Measurements from ENCODE around the gene OR10C1. TPM values are rescaled to one million over a fixed set of nuclear protein-coding genes. Genes with fewer than 3 reads are reported as not detected.
"Not testable (repeated sequence)": the region's sequence is repeated elsewhere in the genome, so short reads cannot be mapped to it uniquely, and the experiment has no call there.

Gene OR10C1
- total and polyA plus RNA-seq, 7 experiments from 2014 or later, result not detected

- H3K9me3 Mint-ChIP-seq, result peaks cover 0 to 7% (median 0%) of the 10 kb centered on the region in 11 donors
- ChIA-PET CTCF (no interaction called here), POLR2A (no interaction called here)
- DNase-seq (no peak), ATAC-seq (no peak)
- Histone ChIP-seq H3K4me1 (ENCODE audit: control insufficient read depth in 2 of 2, insufficient read depth in 2 of 2, low read length in 2 of 2) (no peaks in the 10 kb centered on the region), H3K9me3 (ENCODE audit: control insufficient read depth in 2 of 3, low read length in 3 of 3) (no peaks in the 10 kb centered on the region), H3K27me3 (ENCODE audit: control insufficient read depth in 2 of 2, insufficient read depth in 2 of 2, low read length in 2 of 2) (no peaks in the 10 kb centered on the region), H3K36me3 (ENCODE audit: control insufficient read depth in 2 of 3, insufficient read depth in 3 of 3, low read length in 3 of 3) (no peaks in the 10 kb centered on the region), H3K4me3 (ENCODE audit: low read length) (no peak overlapping the region), H3K27ac (ENCODE audit: low read depth, low read length) (no peak overlapping the region)
- no peak overlapping the region for H3K4me3 Mint-ChIP-seq
- peaks cover 0 to 4% (median 0%) of the 10 kb centered on the region in 5 donors for H3K36me3 Mint-ChIP-seq
- intact Hi-C loops (cut with micrococcal nuclease), result no loop called here
- H3K27me3 Mint-ChIP-seq, result peaks cover 23 to 77% (median 65%) of the 10 kb centered on the region in 5 donors
- H3K27ac Mint-ChIP-seq, result no peak overlapping the region
- peaks cover 0 to 1% (median 0%) of the 10 kb centered on the region in 7 donors for H3K4me1 Mint-ChIP-seq
These were observed 14.5 kb upstream of the OR10C1 start for GRCh38 chr6:29424575-29424974.

GRCh38 chr6:29425075-29425474, 14.0 kb upstream of the OR10C1 start:
- Histone ChIP-seq H3K27me3 (ENCODE audit: control insufficient read depth in 2 of 2, insufficient read depth in 2 of 2, low read length in 2 of 2) (no peaks in the 10 kb centered on the region), H3K4me1 (ENCODE audit: control insufficient read depth in 2 of 2, insufficient read depth in 2 of 2, low read length in 2 of 2) (no peaks in the 10 kb centered on the region), H3K27ac (ENCODE audit: low read depth, low read length) (no peak overlapping the region), H3K9me3 (ENCODE audit: control insufficient read depth in 2 of 3, low read length in 3 of 3) (no peaks in the 10 kb centered on the region), H3K4me3 (ENCODE audit: low read length) (no peak overlapping the region), H3K36me3 (ENCODE audit: control insufficient read depth in 2 of 3, insufficient read depth in 3 of 3, low read length in 3 of 3) (no peaks in the 10 kb centered on the region)
- ATAC-seq (no peak), DNase-seq (no peak)
- H3K9me3 Mint-ChIP-seq, result peaks cover 0 to 7% (median 0%) of the 10 kb centered on the region in 11 donors
- peaks cover 0 to 1% (median 0%) of the 10 kb centered on the region in 7 donors for H3K4me1 Mint-ChIP-seq
- peaks cover 18 to 74% (median 62%) of the 10 kb centered on the region in 5 donors for H3K27me3 Mint-ChIP-seq
- no peak overlapping the region for H3K4me3 Mint-ChIP-seq
- ChIA-PET CTCF (no interaction called here), POLR2A (no interaction called here)
- H3K27ac Mint-ChIP-seq, result no peak overlapping the region
- peaks cover 0 to 4% (median 0%) of the 10 kb centered on the region in 5 donors for H3K36me3 Mint-ChIP-seq
- intact Hi-C loops (cut with micrococcal nuclease), result no loop called here

GRCh38 chr6:29426654-29427053, 12.5 kb upstream of the OR10C1 start:
- Mint-ChIP-seq H3K4me3 (no peak overlapping the region), H3K4me1 (peaks cover 0 to 1% (median 0%) of the 10 kb centered on the region in 7 donors), H3K36me3 (peaks cover 0 to 4% (median 0%) of the 10 kb centered on the region in 5 donors), H3K9me3 (peaks cover 0 to 2% (median 0%) of the 10 kb centered on the region in 11 donors), H3K27me3 (peaks cover 20 to 66% (median 53%) of the 10 kb centered on the region in 5 donors), H3K27ac (no peak overlapping the region)
- H3K4me3 ChIP-seq (ENCODE audit: low read length), result no peak overlapping the region
- POLR2A ChIA-PET, result no interaction called here
- no peak for DNase-seq
- no peaks in the 10 kb centered on the region for H3K36me3 ChIP-seq (ENCODE audit: control insufficient read depth in 2 of 3, insufficient read depth in 3 of 3, low read length in 3 of 3)
- H3K4me1 ChIP-seq (ENCODE audit: control insufficient read depth in 2 of 2, insufficient read depth in 2 of 2, low read length in 2 of 2), result no peaks in the 10 kb centered on the region
- intact Hi-C loops (cut with micrococcal nuclease), result no loop called here
- no peak overlapping the region for H3K27ac ChIP-seq (ENCODE audit: low read depth, low read length)
- H3K27me3 ChIP-seq (ENCODE audit: control insufficient read depth in 2 of 2, insufficient read depth in 2 of 2, low read length in 2 of 2), result no peaks in the 10 kb centered on the region
- ATAC-seq, result no peak
- CTCF ChIA-PET, result no interaction called here
- no peaks in the 10 kb centered on the region for H3K9me3 ChIP-seq (ENCODE audit: control insufficient read depth in 2 of 3, low read length in 3 of 3)

DNA sequence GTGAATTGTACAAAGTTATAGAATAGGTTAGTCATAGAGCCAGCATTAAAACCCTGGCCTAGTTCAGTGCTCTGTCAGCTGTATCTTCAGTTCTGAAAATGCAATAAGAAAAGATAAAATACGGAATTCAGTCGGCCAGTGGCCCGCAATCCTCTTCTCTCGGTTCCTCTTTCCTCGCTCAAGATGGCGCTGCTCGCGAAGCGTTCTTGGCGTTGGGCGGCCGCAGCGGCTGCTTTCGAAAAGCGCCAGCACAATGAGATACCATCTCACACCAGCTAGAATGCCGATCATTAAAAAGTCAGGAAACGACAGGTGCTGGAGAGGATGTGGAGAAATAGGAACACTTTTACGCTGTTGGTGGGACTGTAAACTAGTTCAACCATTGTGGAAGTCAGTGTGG, 2.4 kb upstream of the OR10C1 start:
- H3K9me3 ChIP-seq (ENCODE audit: control insufficient read depth in 2 of 3, low read length in 3 of 3); CTCF ChIA-PET; H3K27ac ChIP-seq (ENCODE audit: low read depth, low read length); H3K4me3 ChIP-seq (ENCODE audit: low read length); intact Hi-C loops (cut with micrococcal nuclease); H3K27ac Mint-ChIP-seq; POLR2A ChIA-PET; DNase-seq; H3K4me3 Mint-ChIP-seq; ATAC-seq; H3K4me1 ChIP-seq (ENCODE audit: control insufficient read depth in 2 of 2, insufficient read depth in 2 of 2, low read length in 2 of 2); H3K36me3 ChIP-seq (ENCODE audit: control insufficient read depth in 2 of 3, insufficient read depth in 3 of 3, low read length in 3 of 3); H3K36me3 Mint-ChIP-seq; H3K27me3 ChIP-seq (ENCODE audit: control insufficient read depth in 2 of 2, insufficient read depth in 2 of 2, low read length in 2 of 2); H3K4me1 Mint-ChIP-seq: not testable (repeated sequence)
- Mint-ChIP-seq H3K27me3 (peaks cover 16 to 68% (median 53%) of the 10 kb centered on the region in 5 donors), H3K9me3 (peaks cover 0 to 11% (median 0%) of the 10 kb centered on the region in 11 donors)

- H3K36me3 ChIP-seq (ENCODE audit: control insufficient read depth in 2 of 3, insufficient read depth in 3 of 3, low read length in 3 of 3), result no peaks in the 10 kb centered on the region
- no peaks in the 10 kb centered on the region for H3K9me3 ChIP-seq (ENCODE audit: control insufficient read depth in 2 of 3, low read length in 3 of 3)
- H3K27ac ChIP-seq (ENCODE audit: low read depth, low read length), result no peak overlapping the region
- Mint-ChIP-seq H3K27ac (no peak overlapping the region), H3K27me3 (peaks cover 13 to 73% (median 67%) of the 10 kb centered on the region in 5 donors), H3K36me3 (peaks cover 0 to 11% (median 0%) of the 10 kb centered on the region in 5 donors), H3K4me3 (no peak overlapping the region), H3K4me1 (no peaks in the 10 kb centered on the region), H3K9me3 (peaks cover 0 to 14% (median 9%) of the 10 kb centered on the region in 11 donors)
- ATAC-seq, result no peak
- DNase-seq, result no peak
- CTCF ChIA-PET, result no interaction called here
- no peaks in the 10 kb centered on the region for H3K4me1 ChIP-seq (ENCODE audit: control insufficient read depth in 2 of 2, insufficient read depth in 2 of 2, low read length in 2 of 2)
- POLR2A ChIA-PET, result no interaction called here
- intact Hi-C loops (cut with micrococcal nuclease), result no loop called here
- peaks cover 0 to 5% of the 10 kb centered on the region in 2 donors for H3K27me3 ChIP-seq (ENCODE audit: control insufficient read depth in 2 of 2, insufficient read depth in 2 of 2, low read length in 2 of 2)
- H3K4me3 ChIP-seq (ENCODE audit: low read length), result no peak overlapping the region
These were observed 3.6 kb downstream of the OR10C1 start for GRCh38 chr6:29442719-29443118.

GRCh38 chr6:29444031-29444430, 4.9 kb downstream of the OR10C1 start:
- intact Hi-C loops (cut with micrococcal nuclease); H3K4me1 ChIP-seq (ENCODE audit: control insufficient read depth in 2 of 2, insufficient read depth in 2 of 2, low read length in 2 of 2); H3K4me1 Mint-ChIP-seq; H3K4me3 ChIP-seq (ENCODE audit: low read length); H3K27ac ChIP-seq (ENCODE audit: low read depth, low read length); CTCF ChIA-PET; POLR2A ChIA-PET; H3K27ac Mint-ChIP-seq; ATAC-seq; H3K36me3 ChIP-seq (ENCODE audit: control insufficient read depth in 2 of 3, insufficient read depth in 3 of 3, low read length in 3 of 3); H3K27me3 ChIP-seq (ENCODE audit: control insufficient read depth in 2 of 2, insufficient read depth in 2 of 2, low read length in 2 of 2); DNase-seq; H3K4me3 Mint-ChIP-seq; H3K9me3 ChIP-seq (ENCODE audit: control insufficient read depth in 2 of 3, low read length in 3 of 3): not testable (repeated sequence)
- H3K27me3 Mint-ChIP-seq, result peaks cover 13 to 76% (median 71%) of the 10 kb centered on the region in 5 donors
- peaks cover 0 to 14% (median 9%) of the 10 kb centered on the region in 11 donors for H3K9me3 Mint-ChIP-seq
- H3K36me3 Mint-ChIP-seq, result peaks cover 0 to 11% (median 3%) of the 10 kb centered on the region in 5 donors

- ATAC-seq (no peak), DNase-seq (no peak)
- peaks cover 0 to 6% of the 10 kb centered on the region in 2 donors for H3K27me3 ChIP-seq (ENCODE audit: control insufficient read depth in 2 of 2, insufficient read depth in 2 of 2, low read length in 2 of 2)
- intact Hi-C loops (cut with micrococcal nuclease), result no loop called here
- H3K4me1 ChIP-seq (ENCODE audit: control insufficient read depth in 2 of 2, insufficient read depth in 2 of 2, low read length in 2 of 2), result no peaks in the 10 kb centered on the region
- H3K36me3 ChIP-seq (ENCODE audit: control insufficient read depth in 2 of 3, insufficient read depth in 3 of 3, low read length in 3 of 3), result no peaks in the 10 kb centered on the region
- peaks cover 11 to 83% (median 78%) of the 10 kb centered on the region in 5 donors for H3K27me3 Mint-ChIP-seq
- H3K27ac ChIP-seq (ENCODE audit: low read depth, low read length), result no peak overlapping the region
- H3K9me3 Mint-ChIP-seq, result peaks cover 0 to 23% (median 9%) of the 10 kb centered on the region in 11 donors
- H3K27ac Mint-ChIP-seq, result no peak overlapping the region
- peaks cover 0 to 11% (median 3%) of the 10 kb centered on the region in 5 donors for H3K36me3 Mint-ChIP-seq
- ChIA-PET CTCF (no interaction called here), POLR2A (no interaction called here)
- no peak overlapping the region for H3K4me3 ChIP-seq (ENCODE audit: low read length)
- H3K9me3 ChIP-seq (ENCODE audit: control insufficient read depth in 2 of 3, low read length in 3 of 3), result no peaks in the 10 kb centered on the region
- H3K4me1 Mint-ChIP-seq, result no peaks in the 10 kb centered on the region
- H3K4me3 Mint-ChIP-seq, result no peak overlapping the region
These were observed 8.6 kb downstream of the OR10C1 start for GRCh38 chr6:29447670-29448069.
